Panc1 (cell line): ENCODE measurements around the gene PRR5L.

ENCODE experiments used
- CTCF ChIP-seq: fragments of 450-650 bp; IDR thresholded peaks from 2 replicates; pipeline ENCODE4 v1.5.1; 2017; ENCODE audit warnings: mild to moderate bottlenecking
- POLR2AphosphoS5 ChIP-seq: IDR thresholded peaks from 2 replicates; pipeline ENCODE4 v1.6.1; 2012; ENCODE audit warnings: mild to moderate bottlenecking, low read depth, low read length, moderate library complexity
- REST ChIP-seq, 2 experiments: IDR thresholded peaks; 2 replicates each; pipeline ENCODE4 v1.6.1; 2011 to 2012; ENCODE audit warnings: low read depth in 2 of 2, control low read depth in 1 of 2, low read length in 1 of 2, mild to moderate bottlenecking in 1 of 2, moderate library complexity in 1 of 2; ENCODE audit not compliant: insufficient read depth in 1 of 2
- SIN3A ChIP-seq: IDR thresholded peaks from 2 replicates; pipeline ENCODE4 v1.6.1; 2012; ENCODE audit warnings: low read depth, mild to moderate bottlenecking, low read length, moderate library complexity, borderline replicate concordance; ENCODE audit not compliant: insufficient read depth
- TCF7L2 ChIP-seq: IDR thresholded peaks from 2 replicates; pipeline ENCODE4 v1.6.1; 2011; ENCODE audit warnings: mild to moderate bottlenecking, low read depth, low read length, inconsistent platforms

- TF ChIP-seq CTCF (no peak), POLR2AphosphoS5 (no peak), TCF7L2 (no peak), REST (IDR thresholded peaks at IDR 0.05; ENCODE audit: insufficient read depth in 1 of 2, low read depth in 2 of 2, low read length in 1 of 2) (no peak), SIN3A (no peak)
These were observed 30.7 kb downstream of the PRR5L start for GRCh38 chr11:36326524-36327419.
